ENCODE measurements around the gene PES1.
"Not testable (repeated sequence)": the region's sequence is repeated elsewhere in the genome, so short reads cannot be mapped to it uniquely, and the experiment has no call there.

PES1 gene

GRCh38 chr22:30591588-30592359, at the start of gene PES1:
TSS of gene PES1 (minus strand) at chr22:30591910. CDS start at chr22:30591833, 77 bp downstream.
- peak; percentile 97 to 99 for DNase-seq

GRCh38 chr22:30640839-30641430, 49.2 kb upstream of the PES1 start:
- no peak for DNase-seq

GRCh38 chr22:30640361-30640760, 48.7 kb upstream of the PES1 start:
- no peak for DNase-seq

- DNase-seq = no peak
These were observed 46.0 kb upstream of the PES1 start for GRCh38 chr22:30637701-30638114.

GRCh38 chr22:30636226-30637077, 44.7 kb upstream of the PES1 start:
- peak in 1 of 2 experiments; percentile 60 for DNase-seq

GRCh38 chr22:30635273-30636225, 43.8 kb upstream of the PES1 start, which contains the start of gene SLC35E4:
TSS of gene SLC35E4 (plus strand) at chr22:30635781. CDS start at chr22:30636451, 670 bp downstream.
- DNase-seq = peak; percentile 70 to 96

- peak; percentile 84 to 90 for DNase-seq
These were observed 42.9 kb upstream of the PES1 start for GRCh38 chr22:30634471-30635233.

- not testable (repeated sequence) for DNase-seq
These were observed 39.8 kb upstream of the PES1 start for GRCh38 chr22:30631469-30631868.

GRCh38 chr22:30628491-30628890, 36.8 kb upstream of the PES1 start:
- DNase-seq = no peak

GRCh38 chr22:30627471-30627870, 35.8 kb upstream of the PES1 start:
- no peak for DNase-seq

GRCh38 chr22:30626413-30626812, 34.7 kb upstream of the PES1 start:
- no peak for DNase-seq

GRCh38 chr22:30619909-30620308, 28.2 kb upstream of the PES1 start:
- not testable (repeated sequence) for DNase-seq

GRCh38 chr22:30617819-30618218, 26.1 kb upstream of the PES1 start:
- DNase-seq = no peak

GRCh38 chr22:30615543-30615954, 23.8 kb upstream of the PES1 start:
- no peak for DNase-seq

- no peak for DNase-seq
These were observed 23.2 kb upstream of the PES1 start for GRCh38 chr22:30614879-30615278.

- no peak for DNase-seq
These were observed 22.6 kb upstream of the PES1 start for GRCh38 chr22:30614268-30614667.

- no peak for DNase-seq
These were observed 21.1 kb upstream of the PES1 start for GRCh38 chr22:30612789-30613188.

- DNase-seq = no peak
These were observed 19.5 kb upstream of the PES1 start for GRCh38 chr22:30611197-30611596.

GRCh38 chr22:30610299-30610698, 18.6 kb upstream of the PES1 start:
- no peak for DNase-seq

- no peak for DNase-seq
These were observed 17.8 kb upstream of the PES1 start for GRCh38 chr22:30609260-30610185.
